Naive thymus-derived CD4-positive, alpha-beta T cell (primary cell): ENCODE results near the gene TLR9. TPM values are rescaled to one million over a fixed set of nuclear protein-coding genes. Genes with fewer than 3 reads are reported as not detected.

Experiments
- ATAC-seq: fragments of 150-1000 bp; cut with Tn5 transposase; 2 replicates; pipeline ENCODE4 v1.10.0; 2021; ENCODE audit warnings: mild to moderate bottlenecking, moderate library complexity
- CTCF ChIA-PET: fragments of 350-600 bp; sonication (Branson Sonifier 250); formaldehyde crosslinking; loops from one replicate; lab custom pipeline; 2021; ENCODE audit warnings: antibody characterized with exemption; lab: Charles Lee
- POLR2A ChIA-PET: fragments of 350-600 bp; sonication (Branson Sonifier 250); formaldehyde crosslinking; loops from one replicate; lab custom pipeline; 2021; ENCODE audit warnings: antibody characterized with exemption, inconsistent platforms; lab: Charles Lee
- DNase-seq, 9 donors: peaks; one replicate each; pipeline versions ENCODE4 v3.0.0 to v3.0.0-alpha.2; 2020 to 2022; ENCODE audit warnings: mixed read lengths in 1 of 9
- H3K27ac ChIP-seq: one replicate; pipeline ENCODE4 v1.7.0; 2013; ENCODE audit warnings: mild to moderate bottlenecking, low read depth, low read length, moderate library complexity
- H3K27me3 ChIP-seq, 2 donors: one replicate each; pipeline ENCODE4 v1.7.0; 2013; ENCODE audit warnings: low read length in 2 of 2, mild to moderate bottlenecking in 2 of 2, moderate library complexity in 2 of 2; ENCODE audit not compliant: control insufficient read depth in 2 of 2, insufficient read depth in 2 of 2
- H3K36me3 ChIP-seq, 3 experiments: 1 replicate in 2 of 3; 2 replicates in 1 of 3; pipeline ENCODE4 v1.7.0; 2013; ENCODE audit warnings: low read length in 3 of 3, mild to moderate bottlenecking in 3 of 3, moderate library complexity in 1 of 3; ENCODE audit not compliant: insufficient read depth in 3 of 3, control insufficient read depth in 2 of 3
- H3K4me1 ChIP-seq, 2 donors: one replicate each; pipeline ENCODE4 v1.7.0; 2013; ENCODE audit warnings: low read length in 2 of 2, mild to moderate bottlenecking in 2 of 2, moderate library complexity in 1 of 2; ENCODE audit not compliant: control insufficient read depth in 2 of 2, insufficient read depth in 2 of 2
- H3K4me3 ChIP-seq: 2 replicates; pipeline ENCODE4 v1.7.0; 2013; ENCODE audit warnings: mild to moderate bottlenecking, low read length
- H3K9me3 ChIP-seq, 3 experiments: 1 replicate in 2 of 3; 2 replicates in 1 of 3; pipeline ENCODE4 v1.7.0; 2013; ENCODE audit warnings: low read length in 3 of 3; ENCODE audit not compliant: control insufficient read depth in 2 of 3
- H3K27ac Mint-ChIP-seq, 9 donors: one replicate each; pipeline ENCODE4 v1.8.0; 2020 to 2022; ENCODE audit warnings: mixed read lengths in 9 of 9, mild to moderate bottlenecking in 8 of 9, moderate library complexity in 5 of 9, inconsistent platforms in 2 of 9
- H3K27me3 Mint-ChIP-seq, 5 donors: one replicate each; pipeline ENCODE4 v1.8.0; 2021 to 2022; ENCODE audit warnings: mixed read lengths in 5 of 5, mild to moderate bottlenecking in 1 of 5
- H3K36me3 Mint-ChIP-seq, 5 donors: one replicate each; pipeline ENCODE4 v1.8.0; 2020 to 2022; ENCODE audit warnings: mixed read lengths in 5 of 5, mild to moderate bottlenecking in 3 of 5, inconsistent platforms in 1 of 5
- H3K4me1 Mint-ChIP-seq, 7 donors: one replicate each; pipeline ENCODE4 v1.8.0; 2020 to 2022; ENCODE audit warnings: mixed read lengths in 7 of 7, mild to moderate bottlenecking in 3 of 7, inconsistent platforms in 1 of 7
- H3K4me3 Mint-ChIP-seq, 10 donors: one replicate each; pipeline ENCODE4 v1.8.0; 2020 to 2022; ENCODE audit warnings: mild to moderate bottlenecking in 10 of 10, mixed read lengths in 10 of 10, moderate library complexity in 6 of 10, inconsistent platforms in 2 of 10
- H3K9me3 Mint-ChIP-seq, 11 donors: one replicate each; pipeline ENCODE4 v1.8.0; 2020 to 2022; ENCODE audit warnings: mixed read lengths in 11 of 11, mild to moderate bottlenecking in 4 of 11, inconsistent platforms in 1 of 11, moderate library complexity in 1 of 11
- intact Hi-C, 2 donors: fragments of 100-400 bp; cut with micrococcal nuclease; formaldehyde crosslinking; loops; one replicate each; pipeline ENCODE4 v1.15.1; 2023
- polyA plus RNA-seq, 2 donors: library from polyadenylated mRNA; unstranded; fragments of 300-500 nt; fragmentation: Illumina TruSeq; gene quantifications; one replicate each; pipeline ENCODE4 v1.2.3, GENCODE V29; 2021
- total RNA-seq, 6 experiments: library from RNA in 5 of 6; stranded (reverse) in 5 of 6; gene quantifications; 1 replicate in 5 of 6; 2 replicates in 1 of 6; pipeline ENCODE4 v1.2.3 and lab custom pipeline; 2021 to 2026

TLR9 gene
- total and polyA plus RNA-seq, 7 experiments from 2014 or later, result 0.16 to 2.5 (median 1.2) TPM; not detected in 1

DNA sequence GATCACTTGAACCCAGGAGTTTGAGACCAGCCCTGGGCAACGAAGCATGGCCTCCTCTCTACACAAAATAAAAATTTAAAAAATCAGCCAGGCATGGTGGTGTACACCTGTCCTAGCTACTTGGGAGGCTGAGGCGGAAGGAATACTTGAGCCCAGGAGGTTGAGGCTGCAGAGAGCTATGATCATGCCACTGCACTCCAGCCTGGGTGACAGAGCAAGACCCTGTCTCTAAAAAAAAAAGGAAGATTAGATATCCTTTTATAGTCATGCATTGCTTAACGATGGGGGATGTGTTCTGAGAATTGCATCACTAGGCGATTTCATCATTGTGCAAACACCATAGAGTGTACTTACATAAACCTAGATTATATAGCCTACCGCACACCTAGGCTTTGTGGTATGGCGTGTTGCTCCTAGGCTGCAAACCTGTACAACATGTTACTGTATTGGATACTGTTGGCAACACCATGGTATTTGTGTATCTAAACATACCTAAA, 14.8 kb downstream of the TLR9 start:
- Mint-ChIP-seq H3K9me3 (no peaks in the 10 kb centered on the region), H3K4me1 (peaks cover 0 to 22% (median 5%) of the 10 kb centered on the region in 7 donors), H3K36me3 (peaks cover 24 to 84% (median 45%) of the 10 kb centered on the region in 5 donors), H3K27me3 (no peaks in the 10 kb centered on the region), H3K27ac (no peak overlapping the region), H3K4me3 (no peak overlapping the region)
- ChIA-PET POLR2A (no interaction called here), CTCF (no interaction called here)
- Histone ChIP-seq H3K36me3 (peaks cover 31 to 96% (median 53%) of the 10 kb centered on the region in 3 experiments), H3K27ac (no peak overlapping the region), H3K27me3 (no peaks in the 10 kb centered on the region), H3K4me1 (peaks cover 0 to under 1% of the 10 kb centered on the region in 2 donors), H3K9me3 (no peaks in the 10 kb centered on the region), H3K4me3 (no peak overlapping the region)
- ATAC-seq (peak; percentile 70), DNase-seq (no peak)
- intact Hi-C loops, result no loop called here

DNA sequence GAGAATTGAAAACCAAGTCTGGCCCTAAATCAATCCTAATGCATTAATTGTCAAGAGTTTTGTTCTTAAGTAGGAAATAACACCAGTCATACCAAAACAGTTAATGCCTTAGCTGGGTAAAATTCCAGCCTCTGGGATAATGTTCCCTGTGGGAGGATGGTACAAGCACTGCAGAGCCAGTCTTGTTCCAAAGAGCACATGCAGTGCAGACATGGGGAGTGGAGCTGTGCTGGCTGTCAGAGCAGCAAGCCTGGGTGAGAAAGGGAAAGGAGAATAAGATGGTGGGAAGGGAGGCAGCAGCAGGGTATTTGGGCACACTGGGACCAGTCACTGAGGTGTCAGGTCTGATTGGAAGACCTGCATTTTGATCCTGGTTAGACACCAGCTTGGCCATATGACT, 15.4 kb downstream of the TLR9 start:
- H3K4me3 Mint-ChIP-seq, result no peak overlapping the region
- H3K9me3 ChIP-seq, result no peaks in the 10 kb centered on the region
- intact Hi-C loops, result no loop called here
- ChIA-PET CTCF (interaction anchor here (1.5 kb wide), 1 partner anchor 10 kb away, joined by 4 read pairs; no protein-coding TSS in a partner anchor), POLR2A (interaction anchor here (0.9 kb wide), 1 partner anchor 118 kb away, joined by 3 read pairs; no protein-coding TSS in a partner anchor)
- H3K4me1 Mint-ChIP-seq, result peaks cover 0 to 22% (median 0%) of the 10 kb centered on the region in 7 donors
- ATAC-seq (no peak), DNase-seq (no peak)
- H3K36me3 Mint-ChIP-seq, result peaks cover 20 to 84% (median 45%) of the 10 kb centered on the region in 5 donors
- H3K27ac ChIP-seq, result no peak overlapping the region
- H3K4me1 ChIP-seq, result no peaks in the 10 kb centered on the region
- no peak overlapping the region for H3K4me3 ChIP-seq
- H3K27ac Mint-ChIP-seq, result no peak overlapping the region
- H3K36me3 ChIP-seq, result peaks cover 31 to 96% (median 56%) of the 10 kb centered on the region in 3 experiments
- H3K27me3 ChIP-seq, result no peaks in the 10 kb centered on the region
- no peaks in the 10 kb centered on the region for H3K27me3 Mint-ChIP-seq
- H3K9me3 Mint-ChIP-seq, result no peaks in the 10 kb centered on the region

DNA sequence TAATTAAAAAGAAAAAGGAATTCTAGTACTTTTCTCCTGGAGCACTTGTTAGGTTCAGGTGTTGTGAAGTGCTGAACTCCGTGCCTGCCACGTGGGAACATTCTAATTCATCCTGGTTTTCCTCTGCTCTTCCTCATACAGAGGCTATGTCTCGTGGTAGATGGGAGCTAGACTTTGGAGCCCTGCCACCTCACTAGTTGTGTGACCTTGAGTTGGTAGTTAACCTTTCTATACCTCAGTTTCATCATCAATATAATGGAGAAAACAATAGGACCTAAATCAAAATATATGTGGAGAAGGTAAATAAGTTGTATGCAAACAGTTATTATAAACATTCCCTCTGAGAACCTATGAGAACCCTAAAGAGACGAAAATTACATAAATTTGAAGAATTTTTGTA, 16.9 kb downstream of the TLR9 start:
- H3K27me3 ChIP-seq, result no peaks in the 10 kb centered on the region
- H3K36me3 Mint-ChIP-seq, result peaks cover 16 to 86% (median 44%) of the 10 kb centered on the region in 5 donors
- H3K27ac Mint-ChIP-seq, result peak overlapping the region in 1 of 9 donors; percentile 51
- POLR2A ChIA-PET, result interaction anchor here (1.2 kb wide), 1 partner anchor 11 kb away, joined by 3 read pairs; no protein-coding TSS in a partner anchor
- no peaks in the 10 kb centered on the region for H3K27me3 Mint-ChIP-seq
- H3K36me3 ChIP-seq, result peaks cover 35 to 97% (median 57%) of the 10 kb centered on the region in 3 experiments
- intact Hi-C loops, result no loop called here
- peaks cover 0 to 29% (median 2%) of the 10 kb centered on the region in 7 donors for H3K4me1 Mint-ChIP-seq
- no peak overlapping the region for H3K4me3 ChIP-seq
- CTCF ChIA-PET, result interaction anchor here (1.3 to 1.5 kb wide), 2 partner anchors 11 to 131 kb away, joined by 3 to 4 read pairs; no protein-coding TSS in a partner anchor
- no peak overlapping the region for H3K4me3 Mint-ChIP-seq
- no peaks in the 10 kb centered on the region for H3K4me1 ChIP-seq
- H3K9me3 Mint-ChIP-seq, result no peaks in the 10 kb centered on the region
- no peak for DNase-seq
- no peak overlapping the region for H3K27ac ChIP-seq
- H3K9me3 ChIP-seq, result no peaks in the 10 kb centered on the region
- ATAC-seq, result no peak

DNA sequence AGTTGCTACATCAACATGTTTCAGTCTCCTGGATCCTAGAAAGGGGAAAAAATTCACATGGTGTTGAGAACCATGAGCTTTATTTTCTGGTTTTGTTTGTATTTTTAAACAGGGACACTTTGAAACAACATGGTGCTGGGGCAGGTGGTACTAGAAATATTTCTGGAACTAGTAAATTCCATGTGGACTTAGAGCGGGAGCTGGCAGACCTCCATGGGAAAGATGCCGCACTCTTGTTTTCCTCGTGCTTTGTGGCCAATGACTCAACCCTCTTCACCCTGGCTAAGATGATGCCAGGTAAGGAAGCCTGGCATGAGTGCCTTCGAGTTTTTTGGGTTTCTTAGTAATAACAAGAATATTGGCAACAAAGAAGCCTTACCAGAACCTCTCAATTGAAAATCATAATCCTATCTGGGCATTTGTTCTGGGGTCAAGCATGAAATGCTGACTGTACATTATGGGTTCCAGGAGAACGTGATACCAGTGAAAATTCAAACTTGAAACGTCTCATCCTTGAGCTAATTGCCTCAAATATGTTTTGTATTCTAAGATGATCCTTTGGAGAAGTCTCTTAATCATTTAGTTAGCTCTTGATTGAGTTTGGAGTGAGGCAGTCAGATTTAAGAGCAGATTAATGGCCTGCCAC, 19.6 kb downstream of the TLR9 start:
- POLR2A ChIA-PET, result interaction anchor here (1.2 kb wide), 1 partner anchor 16 kb away, joined by 3 read pairs; no protein-coding TSS in a partner anchor

DNA sequence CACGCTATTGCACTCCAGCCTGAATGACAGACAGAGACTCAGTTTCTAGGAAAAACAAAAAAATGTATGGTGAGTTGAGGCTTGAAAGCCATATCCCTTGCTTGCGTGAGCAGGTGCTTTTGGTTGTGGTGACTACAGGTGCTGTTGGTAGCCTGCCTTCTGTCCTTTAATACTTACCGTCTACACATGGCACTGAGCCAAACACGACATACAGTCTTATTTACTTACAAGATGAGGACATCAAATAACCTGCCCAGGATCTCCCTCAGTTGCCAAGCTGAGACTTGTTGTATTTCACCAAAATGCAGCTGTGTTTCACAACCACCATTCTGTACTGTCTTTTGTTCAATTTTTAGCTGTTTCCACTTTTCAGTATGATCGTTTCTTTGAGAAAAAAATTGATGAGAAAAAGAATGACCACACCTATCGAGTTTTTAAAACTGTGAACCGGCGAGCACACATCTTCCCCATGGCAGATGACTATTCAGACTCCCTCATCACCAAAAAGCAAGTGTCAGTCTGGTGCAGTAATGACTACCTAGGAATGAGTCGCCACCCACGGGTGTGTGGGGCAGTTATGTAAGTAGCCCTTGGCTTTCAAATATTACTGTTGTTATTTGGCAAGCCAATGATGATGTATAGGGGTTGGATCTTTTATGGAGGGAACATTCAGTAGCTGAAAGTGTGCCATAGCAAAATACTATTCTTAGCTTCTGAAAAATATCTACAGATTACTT, 20.9 kb downstream of the TLR9 start:
- H3K27ac ChIP-seq, result no peak overlapping the region
- intact Hi-C loops, result no loop called here
- ATAC-seq (peak; percentile 51), DNase-seq (no peak)
- Mint-ChIP-seq H3K4me3 (no peak overlapping the region), H3K4me1 (peaks cover 16 to 54% (median 27%) of the 10 kb centered on the region in 7 donors), H3K27ac (no peak overlapping the region), H3K27me3 (no peaks in the 10 kb centered on the region), H3K9me3 (no peaks in the 10 kb centered on the region), H3K36me3 (peaks cover 10 to 66% (median 47%) of the 10 kb centered on the region in 5 donors)
- no peaks in the 10 kb centered on the region for H3K9me3 ChIP-seq
- H3K4me3 ChIP-seq, result no peak overlapping the region
- no peaks in the 10 kb centered on the region for H3K27me3 ChIP-seq
- peaks cover 23 to 79% (median 40%) of the 10 kb centered on the region in 3 experiments for H3K36me3 ChIP-seq
- peaks cover 8 to 12% of the 10 kb centered on the region in 2 donors for H3K4me1 ChIP-seq
- ChIA-PET POLR2A (interaction anchor here (0.6 kb wide), 1 partner anchor 9 kb away, joined by 4 read pairs; no protein-coding TSS in a partner anchor), CTCF (no interaction called here)

More for the DNA sequence above, 19.6 kb downstream of the TLR9 start:
- Histone ChIP-seq H3K27ac (no peak overlapping the region), H3K36me3 (peaks cover 32 to 92% (median 41%) of the 10 kb centered on the region in 3 experiments), H3K27me3 (no peaks in the 10 kb centered on the region), H3K9me3 (no peaks in the 10 kb centered on the region), H3K4me1 (peaks cover 0 to 7% of the 10 kb centered on the region in 2 donors), H3K4me3 (no peak overlapping the region)
- CTCF ChIA-PET, result no interaction called here
- H3K4me3 Mint-ChIP-seq, result no peak overlapping the region
- peaks cover 14 to 73% (median 46%) of the 10 kb centered on the region in 5 donors for H3K36me3 Mint-ChIP-seq
- DNase-seq, result no peak
- H3K27ac Mint-ChIP-seq, result no peak overlapping the region
- intact Hi-C loops, result no loop called here
- H3K27me3 Mint-ChIP-seq, result no peaks in the 10 kb centered on the region
- peaks cover 11 to 51% (median 16%) of the 10 kb centered on the region in 7 donors for H3K4me1 Mint-ChIP-seq
- no peaks in the 10 kb centered on the region for H3K9me3 Mint-ChIP-seq
- no peak for ATAC-seq

DNA sequence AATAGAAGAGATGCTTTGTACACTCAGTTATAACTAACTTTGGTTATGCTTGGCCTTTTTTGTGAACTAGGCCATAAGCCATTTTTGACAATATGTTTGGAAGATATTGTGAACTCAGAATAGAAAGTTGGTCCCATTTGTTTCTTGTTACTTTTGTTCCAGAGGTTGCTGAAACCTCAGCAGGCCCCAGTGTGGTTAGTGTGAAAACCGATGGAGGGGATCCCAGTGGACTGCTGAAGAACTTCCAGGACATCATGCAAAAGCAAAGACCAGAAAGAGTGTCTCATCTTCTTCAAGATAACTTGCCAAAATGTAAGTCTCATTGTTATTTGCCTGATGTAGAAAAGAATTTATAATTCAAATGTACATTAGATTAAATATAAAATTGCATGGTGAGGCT, 21.7 kb downstream of the TLR9 start:
- Histone ChIP-seq H3K9me3 (no peaks in the 10 kb centered on the region), H3K36me3 (peaks cover 23 to 71% (median 40%) of the 10 kb centered on the region in 3 experiments), H3K27me3 (no peaks in the 10 kb centered on the region), H3K4me3 (no peak overlapping the region), H3K4me1 (peaks cover 16 to 20% of the 10 kb centered on the region in 2 donors), H3K27ac (no peak overlapping the region)
- Mint-ChIP-seq H3K4me3 (no peak overlapping the region), H3K27ac (peak overlapping the region in 1 of 9 donors; percentile 5), H3K9me3 (no peaks in the 10 kb centered on the region), H3K36me3 (peaks cover 10 to 64% (median 46%) of the 10 kb centered on the region in 5 donors), H3K27me3 (no peaks in the 10 kb centered on the region), H3K4me1 (peaks cover 23 to 62% (median 35%) of the 10 kb centered on the region in 7 donors)
- ATAC-seq, result no peak
- ChIA-PET POLR2A (no interaction called here), CTCF (interaction anchor here (1.8 kb wide), 1 partner anchor 16 kb away, joined by 5 read pairs; no protein-coding TSS in a partner anchor)
- intact Hi-C loops, result no loop called here
- DNase-seq, result no peak
